HG02678 (cell line): Measurements from ENCODE around the gene TULP4.
"Not testable (repeated sequence)": the region's sequence is repeated elsewhere in the genome, so short reads cannot be mapped to it uniquely, and the experiment has no call there.

Experiments used
- ATAC-seq: cut with Tn5 transposase; IDR thresholded peaks from one replicate; pipeline ENCODE4 v1.9.1; 2021; ENCODE audit warnings: mild to moderate bottlenecking, moderate library complexity; ENCODE audit not compliant: unreplicated experiment

The TULP4 gene

DNA sequence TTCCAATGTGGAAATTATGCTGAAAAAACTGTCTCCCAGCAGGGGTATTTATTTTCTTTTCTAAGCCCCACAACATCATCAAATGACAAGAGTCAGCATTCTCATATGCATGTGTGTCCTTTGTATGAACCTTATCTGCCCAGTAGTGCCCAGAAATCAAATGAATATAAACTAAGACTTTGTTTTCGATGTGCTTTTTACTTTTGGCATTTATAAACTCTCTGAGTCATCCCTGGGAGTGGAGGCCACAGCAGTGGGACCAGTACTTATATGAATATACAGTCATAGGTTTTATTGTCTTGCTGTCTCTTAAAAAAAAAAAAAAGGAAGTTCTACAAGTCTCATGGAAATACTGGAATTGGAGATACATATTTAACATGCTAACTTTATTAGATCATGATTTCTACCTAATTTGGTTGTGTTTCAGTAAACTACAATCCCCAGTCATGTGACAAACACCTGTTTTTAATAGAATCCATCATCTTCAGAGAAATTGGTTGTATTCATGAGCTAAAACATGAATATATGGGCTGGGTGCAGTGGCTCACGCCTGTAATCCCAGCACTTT, 148.4 kb downstream of the TULP4 start:
- ATAC-seq: no peak

GRCh38 chr6:158461954-158462353, 149.7 kb downstream of the TULP4 start:
- no peak for ATAC-seq

DNA sequence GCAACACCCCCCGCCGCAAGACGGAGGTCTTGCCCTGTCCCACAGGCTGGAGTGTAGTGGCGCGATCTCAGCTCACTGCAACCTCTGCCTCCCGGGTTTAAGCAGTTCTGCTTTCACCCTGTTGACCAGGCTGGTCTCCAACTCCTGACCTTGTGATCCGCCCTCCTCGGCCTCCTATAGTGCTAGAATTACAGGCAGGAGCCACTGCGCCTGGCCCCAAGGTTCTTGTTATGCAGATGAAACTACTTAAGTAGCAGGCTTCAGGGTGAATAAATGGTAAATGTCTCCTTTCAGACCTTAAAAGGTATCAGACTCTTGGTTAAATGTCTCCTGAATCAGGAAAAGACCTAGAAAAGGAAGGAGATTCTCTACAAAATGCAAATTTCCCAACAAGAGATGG, 152.2 kb downstream of the TULP4 start:
- ATAC-seq: no peak

DNA sequence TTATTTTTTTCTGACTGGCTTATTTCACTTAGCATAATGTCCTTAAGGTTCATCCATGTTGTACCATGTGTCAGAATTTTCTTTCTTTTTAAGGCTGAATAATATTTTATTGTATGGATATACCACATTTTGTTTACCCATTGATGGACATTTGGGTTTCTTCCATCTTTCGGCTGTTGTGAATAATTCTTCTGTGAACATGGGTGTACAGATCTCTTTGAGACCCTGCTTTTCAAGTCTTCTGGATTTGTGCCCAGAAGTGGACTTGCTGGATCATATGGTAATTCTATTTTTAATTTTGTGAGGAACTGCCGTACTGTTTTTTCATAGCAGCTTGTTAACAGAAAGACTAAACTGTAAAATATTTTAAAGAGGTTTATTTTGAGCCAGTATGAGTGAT, 153.0 kb downstream of the TULP4 start:
- no peak for ATAC-seq

GRCh38 chr6:158465747-158466146, 153.5 kb downstream of the TULP4 start:
- no peak for ATAC-seq

DNA sequence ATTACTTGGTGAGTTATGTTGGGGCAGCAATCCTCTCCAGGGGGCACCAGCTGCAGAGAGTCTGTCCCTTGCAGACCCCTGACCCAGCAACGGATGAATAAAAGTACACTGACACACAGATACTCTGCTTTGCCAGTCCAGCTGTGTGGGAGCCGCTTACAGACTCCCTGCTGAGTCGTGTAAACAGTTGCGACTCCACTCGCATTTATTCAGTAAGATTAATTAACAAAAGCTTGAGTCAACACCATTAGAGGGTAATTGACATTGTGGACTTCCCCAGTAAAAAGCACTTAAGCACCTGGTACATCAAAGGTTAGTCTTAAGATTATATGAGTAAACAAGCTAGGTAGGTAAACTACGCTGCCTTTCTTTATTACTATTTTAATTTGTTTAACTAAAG, 155.7 kb downstream of the TULP4 start:
- no peak for ATAC-seq

GRCh38 chr6:158468666-158469065, 156.4 kb downstream of the TULP4 start:
- ATAC-seq: no peak

DNA sequence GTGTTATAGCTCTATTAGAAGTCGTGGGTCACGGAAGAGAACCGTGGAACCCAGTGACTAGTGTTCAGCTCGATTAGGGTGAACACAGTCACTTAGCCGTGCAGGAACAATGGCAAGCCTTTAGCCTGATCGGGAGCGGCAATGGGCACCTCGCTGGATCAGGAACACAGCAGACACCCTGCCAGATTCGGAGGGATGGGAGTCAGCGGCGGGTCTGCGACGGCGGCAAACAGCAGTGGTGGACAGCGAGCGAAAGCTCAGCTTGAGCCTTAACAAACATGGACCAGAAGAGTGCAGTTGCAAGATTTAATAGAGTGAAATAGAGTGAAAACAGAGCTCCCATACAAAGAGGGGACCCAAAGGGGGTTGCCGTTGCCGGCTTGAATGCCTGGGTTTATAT, 157.8 kb downstream of the TULP4 start:
- not testable (repeated sequence) for ATAC-seq

GRCh38 chr6:158471339-158471738, 159.1 kb downstream of the TULP4 start:
- ATAC-seq: no peak

- no peak for ATAC-seq
Measured at GRCh38 chr6:158472447-158472846, 160.2 kb downstream of the TULP4 start.

GRCh38 chr6:158474961-158475343, 162.7 kb downstream of the TULP4 start:
- ATAC-seq: no peak

DNA sequence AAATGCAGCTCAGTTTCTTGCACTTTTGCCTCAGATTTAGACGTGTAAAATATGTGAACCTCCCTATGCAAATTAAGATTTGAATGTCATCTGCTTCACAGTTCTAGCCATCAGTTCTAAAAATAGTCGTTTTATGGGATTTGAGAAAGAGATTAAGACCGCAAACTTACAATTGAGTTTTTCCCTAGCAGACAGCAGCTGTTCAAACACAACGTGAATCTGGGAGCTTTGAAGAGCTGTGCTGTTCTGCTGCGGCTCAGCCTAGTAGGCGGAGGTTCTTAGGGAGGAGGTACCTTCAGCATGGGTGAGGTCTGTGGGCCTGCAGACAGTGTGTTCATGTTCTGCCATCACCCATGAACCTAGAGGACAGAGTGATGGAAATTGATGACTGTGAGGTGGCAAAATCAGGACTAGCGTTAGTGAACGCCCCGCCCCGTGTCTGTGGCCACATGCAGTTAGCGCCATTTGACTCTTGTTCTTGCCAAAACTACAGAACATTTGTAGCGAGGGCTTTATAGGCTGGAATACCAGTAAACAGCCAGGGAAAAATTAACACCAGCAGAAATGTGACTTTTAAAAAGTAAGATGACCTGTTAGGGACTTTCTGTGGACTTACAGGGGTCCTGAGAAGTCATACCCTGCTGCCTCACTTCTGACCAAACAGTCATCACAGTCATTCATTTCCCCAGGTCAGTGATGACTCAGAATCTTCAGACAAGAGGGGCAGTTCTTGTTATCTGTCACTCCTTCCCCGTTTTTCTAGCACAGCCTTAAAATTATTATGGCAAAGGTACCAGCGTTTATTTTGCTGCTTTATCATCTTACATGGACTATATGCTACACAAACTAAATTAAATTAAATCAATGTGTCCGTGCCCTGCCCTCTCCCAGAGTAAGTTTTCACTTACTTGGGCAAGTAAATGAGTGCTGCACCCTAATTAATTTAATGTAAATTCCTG, 163.4 kb downstream of the TULP4 start:
- peak; percentile 85 for ATAC-seq

DNA sequence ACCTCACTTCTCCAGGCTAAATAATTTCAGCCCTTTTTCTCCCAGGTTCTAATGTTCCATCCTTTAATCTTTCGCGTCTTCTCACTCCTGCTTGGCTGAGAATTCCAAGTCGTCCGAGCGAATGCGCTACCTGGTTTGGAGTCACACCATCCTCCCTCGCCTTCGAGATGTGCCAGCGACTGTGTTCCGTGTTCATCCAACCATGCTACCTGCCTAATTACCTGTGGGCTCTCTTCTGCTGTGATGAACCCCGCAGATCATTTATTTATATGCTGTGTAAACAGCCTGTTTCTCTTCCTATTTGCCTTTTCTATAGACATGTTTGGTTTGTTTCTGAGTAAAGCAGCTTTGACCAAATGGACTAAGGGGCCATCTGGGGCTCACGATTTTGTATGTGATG, 164.1 kb downstream of the TULP4 start:
- no peak for ATAC-seq

GRCh38 chr6:158477722-158478121, 165.5 kb downstream of the TULP4 start:
- ATAC-seq: not testable (repeated sequence)

DNA sequence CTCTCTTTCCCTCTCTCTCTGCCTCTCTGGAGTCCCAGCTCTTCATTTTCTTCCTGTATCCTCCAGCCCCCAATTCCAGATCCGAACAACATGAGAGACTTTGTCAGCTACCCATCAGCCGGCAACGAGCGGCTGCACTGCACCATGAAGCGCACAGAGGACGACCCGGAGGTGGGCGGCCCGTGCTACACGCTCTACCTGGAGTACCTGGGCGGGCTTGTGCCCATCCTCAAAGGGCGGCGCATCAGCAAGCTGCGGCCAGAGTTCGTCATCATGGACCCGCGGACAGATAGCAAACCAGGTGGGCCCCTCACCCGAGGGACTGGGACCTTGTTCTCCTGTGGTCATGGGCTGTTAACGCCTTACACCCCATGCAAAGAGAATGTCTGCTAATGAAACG, 168.7 kb downstream of the TULP4 start:
- no peak for ATAC-seq

- no peak for ATAC-seq
Measured at GRCh38 chr6:158481690-158482473, 169.6 kb downstream of the TULP4 start.

DNA sequence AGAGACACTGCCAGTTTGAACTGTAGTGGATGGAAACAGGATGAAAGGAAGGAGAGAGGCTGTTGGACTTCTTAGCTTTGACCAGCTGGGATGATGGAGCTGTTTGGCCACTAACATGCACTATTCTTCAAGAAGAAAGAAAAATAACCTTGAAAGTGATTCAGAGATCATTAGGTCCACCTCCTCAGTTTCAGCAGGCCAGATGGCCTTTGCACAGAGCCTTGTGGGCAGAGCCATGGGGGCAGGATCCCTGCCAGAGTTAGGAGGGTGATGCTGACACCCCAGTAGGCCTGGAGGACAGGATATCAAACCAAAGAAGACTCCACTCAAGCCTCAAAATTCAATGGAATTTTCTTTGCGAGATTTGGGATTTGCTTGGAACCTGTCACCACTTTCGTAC, 173.2 kb downstream of the TULP4 start:
- no peak for ATAC-seq

- no peak for ATAC-seq
Measured at GRCh38 chr6:158487495-158487894, 175.2 kb downstream of the TULP4 start.

GRCh38 chr6:158488065-158488464, 175.8 kb downstream of the TULP4 start:
- no peak for ATAC-seq

DNA sequence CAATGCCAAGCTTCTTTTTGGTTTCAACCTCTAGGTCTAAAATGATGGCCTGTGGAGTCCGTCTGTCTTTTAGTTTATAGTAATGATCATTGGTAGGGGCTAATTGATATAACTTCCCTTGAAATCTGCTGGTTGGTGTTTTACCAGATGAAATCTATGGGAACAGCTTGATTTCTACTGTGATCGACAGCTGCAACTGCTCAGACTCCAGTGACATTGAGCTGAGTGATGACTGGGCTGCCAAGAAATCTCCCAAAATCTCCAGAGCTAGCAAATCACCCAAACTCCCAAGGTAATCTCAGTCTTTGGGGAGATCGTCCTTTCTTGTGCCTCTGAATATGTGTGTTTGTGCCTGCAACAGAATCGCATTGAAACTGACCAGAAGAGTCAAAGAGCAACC, 177.2 kb downstream of the TULP4 start:
- no peak for ATAC-seq

DNA sequence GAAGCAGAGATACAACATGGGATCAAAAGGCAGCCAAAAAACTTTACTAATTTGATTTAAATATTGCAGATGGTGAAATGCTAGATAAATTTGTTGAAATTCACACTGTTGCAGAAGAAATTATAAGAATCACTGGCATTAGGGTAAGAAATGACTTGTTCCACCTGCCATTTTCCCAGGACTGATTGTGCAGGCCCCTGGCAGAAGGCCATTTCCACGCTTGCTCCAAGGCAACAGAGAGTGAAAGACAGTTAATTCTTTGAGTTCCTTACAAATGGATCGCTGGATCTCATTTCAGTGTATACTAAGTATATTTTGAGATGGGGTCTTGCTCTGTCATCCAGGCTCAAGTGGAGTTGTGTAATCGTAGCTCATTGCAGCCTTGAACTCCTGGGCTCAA, 180.6 kb downstream of the TULP4 start:
- no peak for ATAC-seq

DNA sequence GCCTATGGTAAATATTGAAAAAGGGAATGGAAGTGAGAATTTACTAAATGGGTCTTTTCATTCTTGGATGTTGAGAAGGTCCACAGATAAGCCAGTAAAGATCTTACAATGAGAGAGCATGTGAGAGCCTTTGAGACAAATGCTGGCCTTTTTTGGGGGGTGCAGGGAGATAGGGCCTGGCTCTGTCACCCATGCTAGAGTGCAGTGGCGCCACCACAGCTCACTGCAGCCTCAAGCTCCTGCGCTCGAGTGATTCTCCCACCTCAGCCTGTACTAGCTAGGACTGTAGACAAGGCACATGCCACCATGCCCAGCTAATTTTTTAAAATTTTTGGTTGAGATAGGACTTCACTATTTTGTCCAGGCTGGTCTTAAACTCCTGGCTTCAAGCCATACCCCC, 184.4 kb downstream of the TULP4 start:
- ATAC-seq: no peak
